GM12892 (cell line): ENCODE results near the gene IER5.

ENCODE experiments used
- POLR2A ChIP-seq: IDR thresholded peaks from 2 replicates; pipeline ENCODE4 v1.6.1; 2011; ENCODE audit warnings: low read depth, low read length, control low read depth
- POLR2AphosphoS5 ChIP-seq: IDR thresholded peaks from 2 replicates; pipeline ENCODE4 v1.6.1; 2011; ENCODE audit warnings: low read depth, low read length, control low read depth
- TAF1 ChIP-seq: IDR thresholded peaks from 2 replicates; pipeline ENCODE4 v1.6.1; 2011; ENCODE audit warnings: low read depth, mild to moderate bottlenecking, control low read depth, low read length, borderline replicate concordance

- TF ChIP-seq POLR2A (no peak), POLR2AphosphoS5 (no peak), TAF1 (no peak)
These were observed 47.6 kb downstream of the IER5 start for GRCh38 chr1:181135815-181136737.
